Activated T-helper 2 cell treated with anti-CD3 and anti-CD28 coated beads, Interferon-gamma antibody, Interleukin-2, Interleukin-4, amounts not matched to agents 10 μg/mL and 5 μg/mL and 100 μg/mL, durations not matched to agents 14 hours and 24 hours and 36 hours (primary cell): ENCODE results near the gene EPHX1. TPM values are rescaled to one million over a fixed set of nuclear protein-coding genes. Genes with fewer than 3 reads are reported as not detected.
A peak's percentile ranks its signal among the peaks of the same experiment; 100 is the strongest.
"Not testable (repeated sequence)": the region's sequence is repeated elsewhere in the genome, so short reads cannot be mapped to it uniquely, and the experiment has no call there.

ENCODE experiments used
- DNase-seq: peaks from one replicate; pipeline ENCODE4 v3.0.0; 2021; ENCODE audit warnings: low spot score
- H3K27ac Mint-ChIP-seq: one replicate; pipeline ENCODE4 v1.8.0; 2021; ENCODE audit warnings: mixed read lengths
- H3K27me3 Mint-ChIP-seq: one replicate; pipeline ENCODE4 v1.8.0; 2021; ENCODE audit warnings: low read depth, mixed read lengths
- H3K36me3 Mint-ChIP-seq: one replicate; pipeline ENCODE4 v1.8.0; 2021; ENCODE audit warnings: low read depth, mixed read lengths
- H3K4me1 Mint-ChIP-seq: one replicate; pipeline ENCODE4 v1.8.0; 2021; ENCODE audit warnings: low read depth, mixed read lengths
- H3K4me3 Mint-ChIP-seq: one replicate; pipeline ENCODE4 v1.8.0; 2021; ENCODE audit warnings: low read depth, mild to moderate bottlenecking, moderate library complexity, mixed read lengths
- H3K9me3 Mint-ChIP-seq: one replicate; pipeline ENCODE4 v1.8.0; 2021; ENCODE audit warnings: mixed read lengths
- intact Hi-C: fragments of 100-400 bp; cut with micrococcal nuclease; formaldehyde crosslinking; loops from one replicate; pipeline ENCODE4 v1.15.1; 2023
- total RNA-seq: library from RNA; stranded (reverse); gene quantifications from 2 replicates; pipeline ENCODE4 v1.2.3, GENCODE V29; 2022

The EPHX1 gene
- total RNA-seq, 1 donor from 2014 or later = 2.2 TPM

GRCh38 chr1:225770561-225771248 is 39.2 kb upstream of the EPHX1 start:
- Mint-ChIP-seq H3K4me3 (no peak overlapping the region), H3K27me3 (peaks cover 5% of the 10 kb centered on the region), H3K27ac (no peak overlapping the region), H3K36me3 (no peaks in the 10 kb centered on the region), H3K9me3 (no peaks in the 10 kb centered on the region), H3K4me1 (peaks cover 3% of the 10 kb centered on the region)
- no peak for DNase-seq
- intact Hi-C loops = no loop called here

GRCh38 chr1:225771661-225772322 is 38.1 kb upstream of the EPHX1 start:
- Mint-ChIP-seq H3K27ac (no peak overlapping the region), H3K27me3 (peaks cover 2% of the 10 kb centered on the region), H3K4me3 (no peak overlapping the region), H3K9me3 (no peaks in the 10 kb centered on the region), H3K36me3 (no peaks in the 10 kb centered on the region), H3K4me1 (peaks cover 3% of the 10 kb centered on the region)
- intact Hi-C loops = loop anchor here (2.0 kb wide), 1 partner anchor 297 kb away; no protein-coding TSS in a partner anchor
- no peak for DNase-seq

GRCh38 chr1:225772323-225772768 is 37.6 kb upstream of the EPHX1 start:
- intact Hi-C loops = loop anchor here (2.0 kb wide), 1 partner anchor 298 kb away; no protein-coding TSS in a partner anchor
- Mint-ChIP-seq H3K4me3 (no peak overlapping the region), H3K27me3 (peaks cover 2% of the 10 kb centered on the region), H3K4me1 (peaks cover 3% of the 10 kb centered on the region), H3K9me3 (no peaks in the 10 kb centered on the region), H3K36me3 (no peaks in the 10 kb centered on the region), H3K27ac (no peak overlapping the region)
- DNase-seq = no peak

DNA sequence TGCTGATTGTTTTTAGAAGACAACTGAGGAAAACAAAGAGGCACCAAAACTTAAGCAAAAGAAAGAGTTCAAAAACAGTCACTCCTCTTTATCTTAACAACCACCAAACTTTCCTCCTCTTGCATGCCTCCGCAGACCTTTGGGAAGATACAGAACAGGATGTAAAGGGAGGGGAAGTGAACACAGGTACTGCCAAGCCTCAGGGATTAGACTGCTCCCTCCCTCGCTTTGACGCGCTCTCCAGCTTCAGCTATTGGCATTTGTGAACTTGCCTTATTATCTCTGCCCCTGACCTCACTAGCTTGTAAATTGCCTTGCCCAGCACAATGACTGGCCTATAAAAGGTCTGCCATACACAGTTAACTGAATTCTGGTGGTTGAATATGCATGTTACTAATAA is 37.1 kb upstream of the EPHX1 start:
- no peaks in the 10 kb centered on the region for H3K36me3 Mint-ChIP-seq
- H3K27ac Mint-ChIP-seq = no peak overlapping the region
- intact Hi-C loops = loop anchor here (2.0 kb wide), 1 partner anchor 298 kb away; no protein-coding TSS in a partner anchor
- H3K4me1 Mint-ChIP-seq = peaks cover 3% of the 10 kb centered on the region
- H3K4me3 Mint-ChIP-seq = no peak overlapping the region
- DNase-seq = no peak
- H3K27me3 Mint-ChIP-seq = peaks cover 2% of the 10 kb centered on the region
- H3K9me3 Mint-ChIP-seq = no peaks in the 10 kb centered on the region

GRCh38 chr1:225774281-225775147 is 35.4 kb upstream of the EPHX1 start:
- peaks cover 2% of the 10 kb centered on the region for H3K27me3 Mint-ChIP-seq
- no peak for DNase-seq
- H3K9me3 Mint-ChIP-seq = no peaks in the 10 kb centered on the region
- peaks cover 4% of the 10 kb centered on the region for H3K36me3 Mint-ChIP-seq
- peaks cover 2% of the 10 kb centered on the region for H3K4me1 Mint-ChIP-seq
- no peak overlapping the region for H3K4me3 Mint-ChIP-seq
- intact Hi-C loops = loop anchor here (5.0 kb wide), 2 partner anchors 38 to 203 kb away; partner anchors contain the start of gene EPHX1
- H3K27ac Mint-ChIP-seq = no peak overlapping the region

DNA sequence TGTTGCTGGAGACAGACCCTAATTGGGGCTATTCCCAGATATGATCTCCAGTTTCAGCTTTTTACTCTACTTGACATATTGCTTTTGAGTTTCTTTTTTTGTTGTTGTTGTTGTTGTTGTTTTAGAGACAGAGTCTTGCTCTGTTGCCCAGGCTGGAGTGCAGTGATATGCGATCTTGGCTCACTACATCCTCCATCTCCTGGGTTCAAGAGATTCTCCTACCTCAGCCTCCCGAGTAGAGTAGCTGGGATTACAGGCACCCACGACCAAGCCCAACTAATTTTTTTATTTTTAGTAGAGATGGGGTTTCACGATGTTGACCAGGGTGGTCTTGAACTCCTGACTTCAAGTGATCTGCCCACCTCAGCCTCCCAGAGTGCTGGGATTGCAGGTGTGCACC is 33.6 kb upstream of the EPHX1 start:
- peaks cover 14% of the 10 kb centered on the region for H3K36me3 Mint-ChIP-seq
- no peak overlapping the region for H3K4me3 Mint-ChIP-seq
- H3K9me3 Mint-ChIP-seq = no peaks in the 10 kb centered on the region
- intact Hi-C loops = loop anchor here (2.0 to 5.0 kb wide), 3 partner anchors 36 to 201 kb away; partner anchors contain the start of gene EPHX1
- no peak overlapping the region for H3K27ac Mint-ChIP-seq
- no peak for DNase-seq
- peaks cover 10% of the 10 kb centered on the region for H3K4me1 Mint-ChIP-seq
- H3K27me3 Mint-ChIP-seq = no peaks in the 10 kb centered on the region

GRCh38 chr1:225777058-225777582 is 32.8 kb upstream of the EPHX1 start:
- Mint-ChIP-seq H3K36me3 (peaks cover 14% of the 10 kb centered on the region), H3K27me3 (no peaks in the 10 kb centered on the region), H3K4me1 (peaks cover 10% of the 10 kb centered on the region), H3K9me3 (no peaks in the 10 kb centered on the region), H3K27ac (no peak overlapping the region), H3K4me3 (no peak overlapping the region)
- DNase-seq = no peak
- intact Hi-C loops = loop anchor here (1.0 to 5.0 kb wide), 5 partner anchors 35 to 200 kb away; partner anchors contain the start of genes EPHX1 and PYCR2

DNA sequence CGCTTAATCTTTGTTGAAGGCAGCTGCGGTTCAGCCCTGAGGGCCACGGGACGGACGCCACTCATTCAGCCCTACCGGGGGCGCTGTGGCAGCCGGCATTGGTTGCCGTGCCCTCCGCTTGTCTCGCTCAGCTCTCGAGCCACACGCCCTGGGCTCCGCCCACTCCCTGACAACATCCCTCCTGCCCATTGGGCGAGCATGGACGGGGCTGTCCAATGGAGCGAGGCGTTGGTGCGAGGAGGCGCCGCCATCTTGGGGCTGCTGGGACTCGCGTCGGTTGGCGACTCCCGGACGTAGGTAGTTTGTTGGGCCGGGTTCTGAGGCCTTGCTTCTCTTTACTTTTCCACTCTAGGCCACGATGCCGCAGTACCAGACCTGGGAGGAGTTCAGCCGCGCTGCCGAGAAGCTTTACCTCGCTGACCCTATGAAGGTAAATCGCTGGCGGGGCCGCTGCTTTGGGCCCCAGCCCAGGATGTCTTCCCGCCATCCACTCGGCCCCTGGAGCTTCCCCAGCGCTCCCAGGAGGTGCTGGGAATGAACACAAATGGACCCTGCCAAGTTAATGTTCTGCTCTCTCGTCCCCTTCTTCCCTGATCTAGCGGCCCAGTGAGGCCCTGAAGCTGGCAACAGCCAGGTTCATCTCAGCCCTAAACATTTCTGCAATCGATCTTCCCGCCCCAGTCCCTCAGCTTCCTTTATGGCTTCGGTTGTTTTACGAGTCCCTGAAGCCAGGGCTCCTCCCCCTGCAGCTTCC is 32.2 kb upstream of the EPHX1 start, which contains the start of gene SRP9:
TSS of gene SRP9 (plus strand) at position 244 of the 754 bp plus-strand sequence. CDS start at position 359, 115 bp downstream.
- Mint-ChIP-seq H3K4me1 (peaks cover 15% of the 10 kb centered on the region), H3K9me3 (no peaks in the 10 kb centered on the region)

GRCh38 chr1:225778337-225778669 is 31.6 kb upstream of the EPHX1 start:
- intact Hi-C loops = loop anchor here (2.0 to 5.0 kb wide), 3 partner anchors 34 to 350 kb away; partner anchors contain the start of genes EPHX1 and LBR
- DNase-seq = no peak
- no peak overlapping the region for H3K27ac Mint-ChIP-seq
- no peaks in the 10 kb centered on the region for H3K27me3 Mint-ChIP-seq
- no peak overlapping the region for H3K4me3 Mint-ChIP-seq
- H3K4me1 Mint-ChIP-seq = peaks cover 17% of the 10 kb centered on the region
- no peaks in the 10 kb centered on the region for H3K9me3 Mint-ChIP-seq
- peaks cover 22% of the 10 kb centered on the region for H3K36me3 Mint-ChIP-seq

More for the DNA sequence above, 32.2 kb upstream of the EPHX1 start, which contains the start of gene SRP9:
- peaks cover 19% of the 10 kb centered on the region for H3K36me3 Mint-ChIP-seq
- intact Hi-C loops = loop anchor here (1.0 to 5.0 kb wide), 6 partner anchors 35 to 349 kb away; partner anchors contain the start of genes EPHX1, LBR and PYCR2
- peak; percentile 99 for DNase-seq
- no peaks in the 10 kb centered on the region for H3K27me3 Mint-ChIP-seq
- H3K27ac Mint-ChIP-seq = no peak within 1 kb of the TSS
- no peak within 1 kb of the TSS for H3K4me3 Mint-ChIP-seq

GRCh38 chr1:225779165-225779564 is 30.8 kb upstream of the EPHX1 start:
- Mint-ChIP-seq H3K4me1 (peaks cover 21% of the 10 kb centered on the region), H3K36me3 (peaks cover 30% of the 10 kb centered on the region)
- H3K4me3 Mint-ChIP-seq, H3K27ac Mint-ChIP-seq, H3K27me3 Mint-ChIP-seq, H3K9me3 Mint-ChIP-seq, DNase-seq: not testable (repeated sequence)
- intact Hi-C loops = loop anchor here (2.0 to 5.0 kb wide), 3 partner anchors 33 to 350 kb away; partner anchors contain the start of genes EPHX1 and LBR

DNA sequence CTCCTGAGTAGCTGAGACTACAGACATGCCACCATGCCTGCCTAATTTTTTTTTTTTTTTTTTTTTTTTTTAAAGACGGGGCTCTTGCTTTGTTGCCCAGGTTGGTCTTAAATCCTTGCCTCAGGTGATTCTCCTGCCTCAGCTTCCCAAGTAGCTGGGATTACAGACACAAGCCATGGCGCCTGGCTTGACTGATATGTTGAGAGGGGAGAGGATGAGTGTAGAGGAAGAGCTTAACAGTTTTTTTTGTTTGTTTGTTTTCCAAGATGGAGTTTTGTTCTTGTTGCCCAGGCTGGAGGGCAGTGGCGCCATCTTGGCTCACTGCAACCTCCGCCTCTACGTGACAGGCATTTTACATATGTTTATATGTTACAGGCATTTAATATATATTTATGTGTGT is 29.8 kb upstream of the EPHX1 start:
- Mint-ChIP-seq H3K4me1 (peaks cover 19% of the 10 kb centered on the region), H3K36me3 (peaks cover 36% of the 10 kb centered on the region), H3K4me3 (peak overlapping the region; percentile 55), H3K27ac (no peak overlapping the region), H3K9me3 (no peaks in the 10 kb centered on the region), H3K27me3 (no peaks in the 10 kb centered on the region)
- DNase-seq = no peak
- intact Hi-C loops = no loop called here
